Gastrocnemius medialis (tissue), 4 donors: ENCODE results near the gene GALNT10. TPM values are rescaled to one million over a fixed set of nuclear protein-coding genes. Genes with fewer than 3 reads are reported as not detected.

Experiments used
- ATAC-seq, 2 donors: fragments of 150-250 bp; one replicate each; pipeline ENCODE4 v1.9.1; 2016
- DNase-seq, 2 donors: peaks; one replicate each; pipeline ENCODE4 v3.0.0-alpha.2; 2019
- H3K27ac ChIP-seq, 4 donors: fragments of 200-600 bp; sonication (generic); 1 replicate in 1 of 4; 2 replicates in 3 of 4; pipeline ENCODE4 v1.5.1; 2016 to 2018; ENCODE audit warnings: mild to moderate bottlenecking in 2 of 4, moderate library complexity in 1 of 4
- H3K27me3 ChIP-seq, 3 donors: fragments of 200-600 bp; sonication (generic) in 2 of 3; 1 replicate in 1 of 3; 2 replicates in 2 of 3; pipeline versions ENCODE4 v1.5.1 to v1.6.0; 2016 to 2019; ENCODE audit warnings: mild to moderate bottlenecking in 1 of 3, moderate library complexity in 1 of 3
- H3K36me3 ChIP-seq, 2 donors: fragments of 200-600 bp; sonication (generic) in 1 of 2; one replicate each; pipeline ENCODE4 v1.5.1; 2017 to 2018
- H3K4me1 ChIP-seq, 2 donors: fragments of 200-600 bp; sonication (generic) in 1 of 2; one replicate each; pipeline ENCODE4 v1.5.1; 2016 to 2017; ENCODE audit warnings: mild to moderate bottlenecking in 2 of 2
- H3K4me3 ChIP-seq, 4 donors: fragments of 200-600 bp; sonication (generic) in 3 of 4; 1 replicate in 1 of 4; 2 replicates in 3 of 4; pipeline ENCODE4 v1.5.1; 2016 to 2019; ENCODE audit warnings: mild to moderate bottlenecking in 2 of 4
- H3K9me3 ChIP-seq, 3 donors: fragments of 200-600 bp; sonication (generic) in 2 of 3; 1 replicate in 1 of 3; 2 replicates in 2 of 3; pipeline ENCODE4 v1.5.1; 2016 to 2019
- CTCF ChIP-seq, 5 experiments: fragments of 450-650 bp in 3 of 5; fragments of 200-600 bp in 2 of 5; sonication (generic) in 2 of 5; IDR thresholded peaks in 4 of 5; conservative IDR thresholded peaks in 1 of 5; 1 replicate in 4 of 5; 2 replicates in 1 of 5; pipeline ENCODE4 v1.5.1; 2016 to 2019; ENCODE audit warnings: antibody characterized with exemption in 5 of 5, mild to moderate bottlenecking in 3 of 5, moderate library complexity in 3 of 5
- POLR2A ChIP-seq, 2 donors: fragments of 450-650 bp; IDR thresholded peaks; one replicate each; pipeline ENCODE4 v1.6.1; 2017; ENCODE audit warnings: antibody characterized with exemption in 2 of 2, mild to moderate bottlenecking in 2 of 2, moderate library complexity in 2 of 2
- in situ Hi-C, 4 donors: fragments of 200-750 bp; cut with MboI; loops; one replicate each; pipeline versions ENCODE4 v1.15.0 to v1.8.0; 2017; ENCODE audit warnings: low sequenced_read_pairs in 4 of 4
- intact Hi-C: fragments of 100-400 bp; cut with DNase I; formaldehyde crosslinking; loops from one replicate; pipeline ENCODE4 v1.15.1; 2023; ENCODE audit warnings: low total_unique reads
- total RNA-seq, 4 donors: library from RNA; depleted of rRNA; stranded (reverse); fragments of >200 nt; gene quantifications; one replicate each; pipeline versions ENCODE4 v1.1.0 to v1.2.3, GENCODE V29; 2016

The GALNT10 gene
- total RNA-seq, 4 donors from 2014 or later: 6.1 to 9.9 (median 6.4) TPM

DNA sequence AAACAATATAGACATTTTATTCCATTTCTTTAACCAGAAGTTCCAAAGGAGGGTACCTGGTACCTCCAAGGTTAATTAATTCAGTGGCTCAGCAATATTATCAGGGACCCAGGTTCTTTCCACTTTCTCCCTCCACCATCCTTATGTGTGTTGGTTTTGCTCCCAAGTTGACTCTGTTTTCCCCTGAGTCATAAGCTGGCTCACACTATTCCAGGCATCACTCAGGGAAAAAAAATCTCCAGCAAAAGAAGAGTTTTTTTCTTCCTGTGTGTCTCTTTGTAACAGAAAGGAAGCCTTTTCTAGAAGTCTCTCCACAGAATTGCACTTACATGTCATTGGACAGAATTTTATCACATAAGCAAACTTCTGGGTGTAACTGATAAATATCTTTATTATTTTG, 31.2 kb upstream of the GALNT10 start:
- TF ChIP-seq CTCF (IDR thresholded peaks at IDR 0.05 in 4 of 5, conservative IDR thresholded peaks at IDR 0.05 in 1 of 5): no peak
- no peak for TF ChIP-seq POLR2A (IDR thresholded peaks at IDR 0.05)
- no peaks in the 10 kb centered on the region for H3K4me1 ChIP-seq
- no peaks in the 10 kb centered on the region for H3K9me3 ChIP-seq
- intact Hi-C loops: no loop called here
- no peak for DNase-seq
- in situ Hi-C loops: no loop called here
- no peaks in the 10 kb centered on the region for H3K36me3 ChIP-seq
- H3K4me3 ChIP-seq: no peak overlapping the region
- H3K27ac ChIP-seq: no peak overlapping the region
- no peak for ATAC-seq
- H3K27me3 ChIP-seq: no peaks in the 10 kb centered on the region

DNA sequence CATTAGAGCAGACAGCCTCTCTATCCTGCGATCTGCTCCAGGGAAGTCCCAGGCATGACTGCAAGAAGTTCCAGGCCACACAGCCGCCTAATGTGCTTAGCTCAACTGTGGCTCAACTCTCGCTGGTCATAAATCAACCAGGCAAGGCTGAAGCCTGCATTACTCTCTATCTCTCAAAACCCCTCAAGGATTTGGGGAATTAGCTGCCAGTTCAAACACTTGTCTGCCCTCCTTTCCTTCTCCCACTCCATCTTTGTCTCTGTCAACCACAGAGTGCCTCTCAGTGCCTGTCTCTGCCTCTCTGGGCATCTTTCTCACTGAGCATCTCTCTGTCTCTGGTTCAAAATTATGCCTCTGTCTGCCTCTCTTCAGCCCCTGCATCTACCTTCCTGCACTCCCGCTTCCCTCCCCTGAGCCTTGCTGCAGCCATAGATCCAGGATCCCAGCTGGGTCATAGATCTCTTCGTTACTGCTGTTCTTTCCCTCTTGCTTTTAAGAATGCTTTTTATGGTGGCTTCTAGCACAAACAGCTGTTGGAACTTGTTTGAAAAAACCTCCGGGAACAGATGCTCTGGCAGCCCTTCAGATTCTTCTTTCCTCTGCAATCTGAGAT, 27.9 kb upstream of the GALNT10 start:
- H3K27ac ChIP-seq: no peak overlapping the region
- in situ Hi-C loops: no loop called here

GRCh38 chr5:154163327-154164248, 26.9 kb upstream of the GALNT10 start:
- no peaks in the 10 kb centered on the region for H3K27me3 ChIP-seq
- intact Hi-C loops (no loop called here), in situ Hi-C loops (no loop called here)
- no peak overlapping the region for H3K27ac ChIP-seq
- no peaks in the 10 kb centered on the region for H3K9me3 ChIP-seq
- H3K4me3 ChIP-seq: no peak overlapping the region
- no peaks in the 10 kb centered on the region for H3K36me3 ChIP-seq
- TF ChIP-seq POLR2A (IDR thresholded peaks at IDR 0.05) (no peak), CTCF (IDR thresholded peaks at IDR 0.05 in 4 of 5, conservative IDR thresholded peaks at IDR 0.05 in 1 of 5) (no peak)
- no peaks in the 10 kb centered on the region for H3K4me1 ChIP-seq
- no peak for ATAC-seq
- no peak for DNase-seq

More for the DNA sequence above, 27.9 kb upstream of the GALNT10 start:
- no peak overlapping the region for H3K4me3 ChIP-seq
- no peak for TF ChIP-seq POLR2A (IDR thresholded peaks at IDR 0.05)
- TF ChIP-seq CTCF (IDR thresholded peaks at IDR 0.05 in 4 of 5, conservative IDR thresholded peaks at IDR 0.05 in 1 of 5): no peak
- intact Hi-C loops: no loop called here
- H3K9me3 ChIP-seq: no peaks in the 10 kb centered on the region
- ATAC-seq: no peak
- H3K4me1 ChIP-seq: no peaks in the 10 kb centered on the region
- no peaks in the 10 kb centered on the region for H3K36me3 ChIP-seq
- DNase-seq: no peak
- H3K27me3 ChIP-seq: no peaks in the 10 kb centered on the region

DNA sequence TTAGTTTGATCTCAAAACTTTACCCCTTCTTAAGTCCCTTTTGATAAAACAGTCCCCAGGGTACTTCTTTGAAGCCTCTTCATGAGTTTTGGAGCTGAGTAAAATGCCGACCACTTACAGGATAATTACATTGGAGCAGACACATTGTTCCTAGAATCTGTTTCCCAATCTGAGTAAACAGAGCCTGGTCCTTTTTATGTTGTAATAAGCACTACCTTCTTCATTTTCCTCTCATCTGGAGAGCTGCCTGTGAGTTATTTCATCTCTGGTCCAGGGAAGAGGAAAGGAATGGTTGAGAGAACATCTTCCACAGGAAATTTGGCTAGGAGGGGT, 26.3 kb upstream of the GALNT10 start:
- Histone ChIP-seq H3K27me3 (no peaks in the 10 kb centered on the region), H3K4me1 (no peaks in the 10 kb centered on the region), H3K4me3 (no peak overlapping the region), H3K27ac (no peak overlapping the region), H3K9me3 (no peaks in the 10 kb centered on the region), H3K36me3 (no peaks in the 10 kb centered on the region)
- no peak for DNase-seq
- ATAC-seq: no peak
- TF ChIP-seq CTCF (IDR thresholded peaks at IDR 0.05 in 4 of 5, conservative IDR thresholded peaks at IDR 0.05 in 1 of 5) (no peak), POLR2A (IDR thresholded peaks at IDR 0.05) (no peak)
- in situ Hi-C loops (no loop called here), intact Hi-C loops (no loop called here)
